ENCODE results near the gene AVP.

The AVP gene

DNA sequence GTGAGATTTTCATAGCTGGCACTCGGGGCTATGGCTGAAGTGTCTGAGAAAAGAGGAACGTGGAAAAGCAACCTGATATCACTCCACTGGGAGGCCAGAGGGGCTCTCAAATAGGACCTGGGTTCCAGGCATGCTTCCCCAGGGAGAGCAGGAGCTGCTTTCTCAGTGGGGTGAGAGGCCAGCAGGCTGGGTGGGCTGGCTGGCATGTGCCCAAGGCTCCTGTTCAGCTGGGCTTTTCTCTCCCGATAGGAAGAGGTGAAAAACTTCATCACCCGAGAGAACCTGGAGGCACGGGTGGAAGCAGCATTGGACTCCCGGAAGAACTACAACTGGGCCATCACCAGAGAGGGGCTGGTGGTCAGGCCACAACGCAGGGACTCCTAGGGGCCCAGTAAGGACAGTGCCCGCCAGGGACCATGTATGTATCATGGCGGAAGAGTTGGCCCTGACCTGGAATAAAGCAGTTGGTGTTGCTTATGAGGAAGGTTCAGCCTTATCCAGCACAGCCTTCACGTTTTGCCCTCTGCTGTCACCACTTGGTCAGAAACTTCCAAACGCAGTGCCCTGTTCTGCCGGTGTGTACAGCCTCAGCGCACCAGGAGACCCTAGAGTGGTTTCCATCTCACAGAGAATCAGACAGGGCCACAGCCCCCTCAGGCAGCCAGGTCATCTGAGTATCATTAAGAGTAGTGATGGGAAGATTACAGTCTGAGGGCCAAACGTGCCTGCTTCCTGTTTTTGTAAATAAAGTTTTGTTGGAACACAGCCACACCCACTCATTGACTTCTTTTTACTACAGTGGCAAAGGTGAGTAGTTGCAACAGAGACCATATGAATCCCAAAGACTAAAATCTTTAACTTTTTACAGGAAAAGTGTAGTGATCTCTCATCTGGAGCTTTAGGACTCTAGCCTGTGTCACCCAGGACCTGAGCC, 36.8 kb downstream of the AVP start:
- DNase-seq: no peak

DNA sequence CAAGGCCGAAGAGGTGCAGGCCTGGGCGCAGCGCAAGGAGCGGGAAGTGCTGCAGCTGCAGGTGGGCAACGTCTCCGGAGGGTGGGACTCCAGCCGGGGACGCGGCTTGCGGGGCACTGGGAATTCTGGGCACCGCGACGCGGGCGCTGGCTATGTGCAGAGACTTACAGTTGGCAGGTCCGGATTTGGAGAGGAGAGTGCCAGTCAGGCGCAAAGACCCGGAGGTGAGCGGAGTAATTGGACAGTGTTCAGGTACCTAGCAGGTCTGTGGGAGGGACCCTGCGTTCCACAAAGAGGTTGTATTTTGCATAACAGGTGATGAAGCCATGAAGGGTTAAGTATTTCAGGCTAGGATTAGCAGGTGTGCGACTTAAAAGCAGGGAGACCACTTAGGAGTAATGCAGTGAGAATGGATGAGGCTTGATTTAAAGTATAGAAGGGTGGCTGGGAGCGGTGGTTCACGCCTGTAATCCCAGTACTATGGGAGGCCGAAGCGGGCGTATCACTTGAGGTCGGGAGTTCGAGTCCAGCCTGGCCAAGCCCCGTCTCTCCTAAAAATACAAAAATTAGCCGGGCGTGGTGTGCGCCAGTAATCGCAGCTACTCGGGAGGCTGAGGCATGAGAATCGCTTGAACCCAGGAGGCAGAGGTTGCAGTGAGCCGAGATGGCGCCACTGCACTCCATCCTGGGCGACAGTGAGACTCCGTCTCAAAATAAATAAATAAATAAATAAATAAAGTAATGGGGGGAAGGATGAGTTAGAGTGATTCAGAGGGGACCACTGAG, 37.7 kb downstream of the AVP start:
- peak; percentile 85 to 89 (median 87) for DNase-seq

DNA sequence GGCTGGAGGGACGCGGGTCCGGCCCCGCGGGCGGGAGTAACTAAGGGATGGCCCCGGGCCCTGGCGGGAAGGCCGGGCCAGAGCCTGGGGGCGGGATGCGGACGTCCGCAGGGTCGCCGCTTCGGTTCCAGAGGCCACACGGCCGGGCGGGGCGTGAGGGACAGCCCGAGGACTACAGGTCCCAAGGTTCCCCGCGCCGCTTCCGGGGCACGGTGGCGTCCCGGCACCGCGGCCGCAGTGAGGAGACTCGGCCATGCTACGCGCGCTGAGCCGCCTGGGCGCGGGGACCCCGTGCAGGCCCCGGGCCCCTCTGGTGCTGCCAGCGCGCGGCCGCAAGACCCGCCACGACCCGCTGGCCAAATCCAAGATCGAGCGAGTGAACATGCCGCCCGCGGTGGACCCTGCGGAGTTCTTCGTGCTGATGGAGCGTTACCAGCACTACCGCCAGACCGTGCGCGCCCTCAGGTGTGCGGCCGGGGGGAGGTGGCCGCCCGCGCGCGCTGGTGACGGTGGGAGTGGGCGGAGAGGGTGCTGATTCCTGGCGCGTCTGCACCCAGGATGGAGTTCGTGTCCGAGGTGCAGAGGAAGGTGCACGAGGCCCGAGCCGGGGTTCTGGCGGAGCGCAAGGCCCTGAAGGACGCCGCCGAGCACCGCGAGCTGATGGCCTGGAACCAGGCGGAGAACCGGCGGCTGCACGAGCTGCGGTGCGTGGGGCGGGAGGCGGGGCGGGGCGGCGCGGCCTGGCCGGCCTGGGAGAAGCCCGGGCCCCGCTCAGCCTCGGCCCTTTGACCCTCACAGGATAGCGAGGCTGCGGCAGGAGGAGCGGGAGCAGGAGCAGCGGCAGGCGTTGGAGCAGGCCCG, 38.5 kb downstream of the AVP start, which contains the start of gene MRPS26:
TSS of gene MRPS26 (plus strand) at position 237 of the 861 bp plus-strand sequence. CDS start at position 254, 17 bp downstream.
- peak; percentile 90 to 98 (median 98) for DNase-seq

DNA sequence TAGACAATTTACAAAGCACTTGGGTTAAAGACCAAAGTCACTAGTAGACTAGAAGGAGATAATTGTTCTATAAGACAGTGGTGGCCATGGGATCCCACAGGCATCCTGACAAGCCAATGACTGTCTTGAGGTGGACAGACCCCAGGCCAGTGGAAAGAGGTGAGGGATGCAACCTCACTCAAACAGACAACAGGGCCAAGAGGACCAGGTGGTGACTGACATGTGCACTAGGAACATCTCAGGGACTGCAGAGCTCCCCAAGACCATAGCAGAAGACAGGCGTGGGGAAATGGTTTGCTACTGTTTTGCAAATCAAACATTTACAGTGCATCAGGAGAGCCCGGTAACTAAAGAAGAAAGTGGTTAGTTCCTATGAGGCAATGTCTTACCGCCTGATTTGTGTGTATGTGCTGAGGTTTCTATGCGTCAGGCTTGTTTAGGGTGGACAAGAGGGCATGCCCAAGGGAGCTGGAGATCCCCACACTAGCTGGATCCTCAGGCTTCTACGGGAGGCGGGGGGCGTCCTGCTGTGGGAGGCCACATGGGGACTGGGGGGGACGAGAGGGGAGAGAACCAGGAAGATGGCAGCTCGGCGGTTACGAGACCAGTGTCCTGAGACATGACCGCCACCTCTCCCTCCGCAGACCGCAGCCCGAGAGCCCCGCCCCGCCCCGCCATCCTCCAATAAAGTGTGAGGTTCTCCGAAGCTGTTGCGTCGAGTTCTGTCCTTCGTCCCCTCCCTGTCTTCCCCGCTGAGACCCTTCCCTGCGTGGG, 39.3 kb downstream of the AVP start:
- DNase-seq: peak in 2 of 3 experiments; percentile 83 to 98

DNA sequence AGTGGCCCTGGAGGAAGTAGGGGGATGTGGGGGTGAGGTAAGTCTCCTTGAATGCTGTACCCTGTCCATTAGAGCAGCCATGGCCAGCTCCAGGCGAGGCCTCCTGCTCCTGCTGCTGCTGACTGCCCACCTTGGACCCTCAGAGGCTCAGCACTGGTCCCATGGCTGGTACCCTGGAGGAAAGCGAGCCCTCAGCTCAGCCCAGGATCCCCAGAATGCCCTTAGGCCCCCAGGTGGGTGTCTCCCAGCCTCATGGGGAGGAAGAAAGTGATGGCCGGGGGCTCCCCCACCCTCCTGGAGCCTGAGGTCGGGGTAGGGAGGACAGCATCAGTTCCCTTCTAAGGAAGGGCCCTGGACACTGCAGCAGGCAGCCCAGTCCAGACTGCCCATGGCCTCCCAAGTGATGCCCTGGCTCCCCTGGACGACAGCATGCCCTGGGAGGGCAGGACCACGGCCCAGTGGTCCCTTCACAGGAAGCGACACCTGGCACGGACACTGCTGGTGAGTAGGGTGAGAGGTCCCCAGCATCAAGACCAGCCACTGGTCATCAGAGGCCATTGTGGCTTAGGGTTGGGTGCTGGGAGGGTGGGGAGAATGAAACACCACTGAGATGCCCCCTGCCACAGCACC, 40.1 kb downstream of the AVP start:
- no peak for DNase-seq

DNA sequence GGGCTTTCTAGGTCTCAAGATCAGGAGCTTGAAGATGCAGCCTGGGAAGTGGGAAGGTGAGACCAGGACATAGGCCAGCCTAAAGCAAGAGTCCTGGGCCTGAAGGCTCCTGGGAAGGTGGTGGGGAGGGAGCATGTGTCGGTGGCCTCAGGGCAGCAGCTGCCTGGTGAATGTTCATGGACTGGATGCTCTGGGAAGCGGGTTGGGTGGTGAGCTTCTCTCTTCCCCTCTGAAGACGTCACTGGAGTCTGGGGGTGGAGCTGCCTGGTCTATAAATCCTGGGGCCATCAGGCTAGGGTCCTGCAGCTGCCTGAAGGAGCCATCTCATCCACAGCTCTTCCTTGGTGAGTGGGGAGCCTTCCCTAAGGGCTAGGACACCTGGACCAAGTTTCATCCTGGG, 41.2 kb downstream of the AVP start, which contains the start of gene GNRH2:
TSS of gene GNRH2 (plus strand) at position 301 of the 400 bp plus-strand sequence. CDS start 793 bp downstream, outside the sequence.
- DNase-seq: no peak

DNA sequence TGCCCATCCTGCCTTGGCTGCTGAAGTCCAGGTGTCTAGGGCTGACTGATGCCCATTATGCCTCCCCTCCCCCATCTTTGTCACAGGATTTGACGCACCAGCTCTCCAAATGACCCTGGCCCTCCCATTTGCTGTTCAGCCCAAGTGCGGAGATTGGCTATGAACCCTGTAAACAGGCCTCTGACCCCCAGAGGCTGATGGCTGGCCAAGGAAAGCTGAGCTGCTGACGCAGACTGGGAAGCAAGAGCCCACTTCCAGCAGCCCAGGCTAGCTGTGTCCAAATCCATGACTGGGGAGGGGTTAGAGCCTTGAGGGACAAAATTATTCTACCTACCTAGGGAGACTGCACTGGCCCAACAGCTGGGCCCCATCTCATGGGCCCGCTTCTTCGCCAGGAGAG, 41.9 kb downstream of the AVP start:
- peak in 2 of 3 experiments; percentile 44 to 62 for DNase-seq

DNA sequence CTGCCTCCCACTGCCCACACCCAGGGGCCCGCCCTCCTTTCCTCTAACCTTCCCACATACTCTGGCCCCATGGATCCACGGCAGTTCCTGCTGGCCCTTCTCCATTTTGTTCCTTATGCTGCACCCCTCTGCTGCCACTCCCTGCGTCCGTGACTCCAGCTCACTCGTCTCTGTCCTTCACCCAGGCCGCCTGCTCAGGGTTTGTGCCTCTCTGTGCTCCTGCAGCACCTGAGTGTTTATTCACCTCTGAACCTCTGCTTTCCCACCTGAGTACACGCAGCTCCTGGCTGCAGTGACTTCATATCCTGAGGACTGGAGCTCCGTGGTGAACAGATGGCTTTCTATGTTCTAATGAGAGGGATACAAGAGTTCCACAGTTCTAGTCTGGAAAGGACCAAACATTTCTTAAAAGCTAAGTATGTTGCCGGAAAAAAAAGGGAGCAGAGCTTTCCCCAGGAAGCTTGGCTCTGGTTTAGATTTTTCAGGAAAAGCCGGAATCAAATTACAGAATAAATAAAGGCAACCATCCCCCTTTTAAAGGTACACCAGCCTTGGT, 42.6 kb downstream of the AVP start:
- DNase-seq: peak; percentile 39 to 66 (median 62)

DNA sequence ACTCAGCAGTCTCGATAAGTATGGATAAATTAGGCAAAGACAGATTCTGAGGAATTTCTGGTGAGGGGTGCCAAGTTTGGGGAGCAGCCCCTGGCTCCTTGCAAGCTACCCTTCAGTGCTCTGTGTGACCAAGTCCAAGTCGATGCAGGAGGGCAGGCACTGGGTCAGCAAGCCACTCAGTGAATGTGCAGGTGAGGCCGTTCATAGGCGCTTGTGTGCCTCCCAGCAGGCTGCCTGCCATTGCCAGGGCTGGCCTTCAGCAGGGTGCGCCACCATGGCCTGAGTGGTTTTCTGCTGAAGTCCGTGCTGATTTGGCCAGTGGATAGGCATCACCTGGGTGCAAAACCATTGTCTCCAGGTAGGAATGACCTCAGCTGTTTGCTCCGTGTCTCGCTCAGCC, 44.4 kb downstream of the AVP start:
- no peak for DNase-seq

DNA sequence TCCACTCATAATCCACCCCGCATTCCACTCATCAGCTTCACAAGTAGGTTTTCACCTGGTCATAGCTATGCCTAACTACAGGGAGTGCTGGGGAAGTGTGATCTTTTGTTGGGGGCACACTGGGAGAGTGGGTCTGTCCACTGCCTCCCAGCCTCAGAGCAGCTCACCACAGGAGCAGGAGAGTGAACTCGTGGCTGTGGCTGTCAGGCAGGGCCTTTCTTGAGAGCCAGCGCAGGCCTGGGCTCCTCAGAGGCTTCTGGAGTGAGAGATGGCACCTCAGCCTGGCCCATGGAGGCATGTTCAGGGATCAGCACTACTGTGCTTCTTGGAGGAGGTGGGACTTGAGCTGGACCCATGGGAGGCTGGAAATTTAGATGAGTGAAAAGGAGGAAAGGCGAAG, 45.1 kb downstream of the AVP start:
- no peak for DNase-seq

DNA sequence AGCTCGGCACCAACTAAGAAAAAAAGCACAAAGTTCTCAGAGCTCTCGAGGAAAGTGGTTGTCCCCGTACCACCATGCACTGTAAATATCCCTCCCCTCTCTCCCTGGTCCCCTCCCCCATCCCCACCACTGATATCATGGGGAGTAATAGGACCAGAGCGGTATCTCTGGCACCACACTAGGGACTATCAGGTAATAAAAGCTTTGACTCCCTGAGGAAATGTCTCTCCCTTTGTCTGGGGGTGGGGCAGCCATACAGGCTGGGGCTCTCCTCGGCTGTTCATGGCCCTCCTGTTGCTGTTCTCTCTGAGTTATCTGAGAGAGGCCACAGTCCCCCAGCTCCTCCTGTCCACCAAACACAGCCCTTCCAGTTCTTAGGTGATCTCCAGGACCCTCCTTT, 46.1 kb downstream of the AVP start:
- no peak for DNase-seq

DNA sequence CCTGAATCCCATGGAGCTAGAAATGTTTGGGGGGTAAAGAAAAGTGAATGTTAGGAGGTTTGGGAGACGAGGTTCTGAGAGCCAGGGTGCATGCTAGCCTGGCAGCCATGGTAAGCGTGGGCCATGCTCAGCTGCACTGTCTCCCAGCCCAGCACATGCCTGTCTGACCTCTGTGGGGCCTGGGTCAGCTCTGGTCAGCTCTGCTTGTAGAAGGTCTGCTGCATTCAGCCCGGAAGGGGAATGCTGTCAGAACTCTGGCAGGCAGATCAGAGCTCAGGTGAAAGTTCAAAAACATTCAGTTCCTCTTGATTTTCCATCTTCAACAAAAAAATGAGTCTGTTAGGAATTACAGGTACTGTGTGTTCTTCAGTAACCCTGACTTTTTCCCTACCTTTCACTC, 46.9 kb downstream of the AVP start:
- DNase-seq: no peak

DNA sequence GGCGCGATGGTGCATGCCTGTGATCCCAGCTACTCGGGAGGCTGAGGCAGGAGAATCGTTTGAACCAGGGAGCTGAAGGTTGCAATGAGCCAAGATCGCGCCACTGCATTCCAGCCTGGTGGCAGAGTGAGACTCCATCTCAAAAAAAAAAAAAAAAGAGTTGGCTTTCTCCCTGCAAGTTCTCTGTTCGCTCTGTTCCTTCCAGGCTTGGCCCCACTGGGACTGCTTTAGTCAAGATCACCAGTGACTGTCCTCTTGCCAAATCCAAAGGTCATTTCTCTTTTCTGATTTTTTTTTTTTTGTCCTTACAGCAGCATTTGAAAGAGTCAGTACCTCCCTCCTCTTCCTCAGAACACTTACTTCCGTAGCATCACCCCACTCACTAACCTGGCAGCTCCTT, 51.9 kb downstream of the AVP start:
- DNase-seq: no peak

Measured in NCI-H1417 (cell line).